Stimulated activated CD8-positive, alpha-beta memory T cell treated with anti-CD3 and anti-CD28 coated beads, Interleukin-12 subunit alpha, Interleukin-12 subunit beta, amount 100 ng/mL, for 4 hours (primary cell): ENCODE measurements around the gene DTNA.
"Not testable (repeated sequence)": the region's sequence is repeated elsewhere in the genome, so short reads cannot be mapped to it uniquely, and the experiment has no call there.

Source experiments
- DNase-seq: peaks from one replicate; pipeline ENCODE4 v3.0.0-alpha.2; 2020; ENCODE audit warnings: low read depth

Gene DTNA

DNA sequence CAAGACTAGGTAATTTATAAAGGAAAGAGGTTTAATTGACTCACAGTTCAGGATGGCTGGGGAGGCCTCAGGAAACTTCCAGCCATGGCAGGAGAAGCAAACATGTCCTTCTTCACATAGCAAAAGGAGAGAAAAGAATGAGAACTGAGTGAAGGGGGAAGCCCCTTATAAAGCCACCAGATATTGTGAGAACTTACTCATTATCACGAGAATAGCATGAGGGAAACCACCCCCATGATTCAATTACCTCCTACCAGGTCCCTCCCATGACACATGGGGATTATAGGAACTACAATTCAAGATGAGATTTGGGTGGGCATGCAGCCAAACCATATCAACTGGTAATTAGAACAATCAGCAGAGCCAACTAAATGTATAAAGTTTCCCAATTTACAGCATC lies 196.9 kb downstream of the DTNA start:
- not testable (repeated sequence) for DNase-seq

DNA sequence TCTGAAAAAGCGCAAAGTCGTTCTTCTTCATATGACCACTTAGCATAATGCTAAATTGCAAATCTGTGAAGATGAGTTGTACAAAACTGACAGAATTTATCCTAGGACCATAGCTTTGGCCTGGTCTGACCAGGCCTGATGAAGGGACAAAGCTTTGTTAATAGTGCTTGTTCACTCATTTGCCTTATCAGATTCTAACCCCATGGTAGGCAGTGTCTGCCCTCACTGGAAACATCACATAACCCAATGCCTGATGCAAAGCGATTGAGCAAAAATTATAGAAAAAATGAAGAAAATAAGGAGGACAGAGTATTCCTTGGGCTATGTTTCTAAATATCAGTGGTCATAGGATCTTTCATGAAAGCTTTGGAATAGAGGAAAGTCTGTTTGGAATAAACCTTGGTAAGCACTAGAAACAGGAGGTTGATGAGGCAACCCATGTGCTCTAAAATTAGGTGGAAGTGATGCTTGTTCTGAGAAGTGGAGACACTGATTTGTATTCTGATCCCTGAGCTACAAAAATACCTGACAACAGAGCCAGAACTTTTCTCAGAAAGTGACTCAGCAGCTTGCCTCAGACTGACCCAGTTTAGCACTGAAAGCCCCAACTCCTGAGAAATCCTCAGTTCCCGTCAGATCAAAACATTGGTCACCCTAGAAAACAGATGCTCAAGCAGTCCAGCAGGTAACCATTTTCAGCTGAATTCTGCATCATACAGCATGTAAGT lies 199.7 kb downstream of the DTNA start:
- no peak for DNase-seq

DNA sequence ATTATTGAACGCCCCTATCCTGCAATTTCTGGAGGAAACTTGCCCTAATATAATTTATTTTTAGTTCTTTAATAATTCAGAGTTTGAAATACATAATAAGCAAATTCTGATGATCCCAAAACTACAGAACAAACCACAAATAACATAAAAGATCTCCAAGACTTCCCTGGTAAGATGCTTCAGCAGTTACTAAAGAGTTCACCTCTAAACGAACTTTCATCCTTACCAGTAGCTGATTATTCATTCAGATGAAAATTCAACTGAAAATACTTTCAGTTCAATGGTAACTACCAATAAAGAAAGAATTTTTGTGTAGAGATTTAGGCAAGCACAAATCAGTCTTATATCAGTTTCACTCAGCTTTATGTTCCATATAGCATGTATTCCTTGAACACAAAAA lies 201.0 kb downstream of the DTNA start:
- no peak for DNase-seq

DNA sequence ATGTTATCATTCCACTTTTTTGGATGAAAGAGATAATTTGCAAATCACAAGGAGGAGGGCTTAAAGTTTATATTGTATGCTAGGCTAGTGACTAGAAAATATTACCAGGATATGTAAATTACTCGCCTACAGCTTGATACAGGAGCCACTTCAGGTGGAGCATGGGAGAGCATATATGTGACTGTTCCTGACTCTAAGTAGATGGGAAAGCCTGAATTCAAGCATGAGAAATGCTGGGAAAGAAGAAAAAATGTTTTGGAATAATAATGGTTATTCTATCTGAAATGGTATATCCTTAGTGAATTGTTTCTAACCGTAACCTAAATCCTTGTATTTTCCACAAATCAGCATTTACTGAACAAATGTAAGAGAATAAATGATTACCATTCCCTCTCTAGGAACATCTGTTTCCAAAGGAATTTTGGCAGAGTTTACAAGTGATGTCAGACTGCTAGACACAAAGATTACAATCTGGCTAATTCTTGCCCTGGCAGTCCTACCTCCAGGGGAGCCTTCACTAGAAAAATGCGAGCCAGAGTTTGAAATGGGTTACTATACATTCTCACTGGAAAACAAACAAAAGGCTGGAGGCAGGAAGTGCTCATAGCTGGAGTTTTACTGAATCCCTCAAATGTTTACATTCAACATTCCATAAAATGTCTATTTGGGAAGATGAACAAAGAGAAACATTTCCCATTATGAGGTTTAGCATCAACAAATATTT lies 201.7 kb downstream of the DTNA start:
- DNase-seq = no peak

DNA sequence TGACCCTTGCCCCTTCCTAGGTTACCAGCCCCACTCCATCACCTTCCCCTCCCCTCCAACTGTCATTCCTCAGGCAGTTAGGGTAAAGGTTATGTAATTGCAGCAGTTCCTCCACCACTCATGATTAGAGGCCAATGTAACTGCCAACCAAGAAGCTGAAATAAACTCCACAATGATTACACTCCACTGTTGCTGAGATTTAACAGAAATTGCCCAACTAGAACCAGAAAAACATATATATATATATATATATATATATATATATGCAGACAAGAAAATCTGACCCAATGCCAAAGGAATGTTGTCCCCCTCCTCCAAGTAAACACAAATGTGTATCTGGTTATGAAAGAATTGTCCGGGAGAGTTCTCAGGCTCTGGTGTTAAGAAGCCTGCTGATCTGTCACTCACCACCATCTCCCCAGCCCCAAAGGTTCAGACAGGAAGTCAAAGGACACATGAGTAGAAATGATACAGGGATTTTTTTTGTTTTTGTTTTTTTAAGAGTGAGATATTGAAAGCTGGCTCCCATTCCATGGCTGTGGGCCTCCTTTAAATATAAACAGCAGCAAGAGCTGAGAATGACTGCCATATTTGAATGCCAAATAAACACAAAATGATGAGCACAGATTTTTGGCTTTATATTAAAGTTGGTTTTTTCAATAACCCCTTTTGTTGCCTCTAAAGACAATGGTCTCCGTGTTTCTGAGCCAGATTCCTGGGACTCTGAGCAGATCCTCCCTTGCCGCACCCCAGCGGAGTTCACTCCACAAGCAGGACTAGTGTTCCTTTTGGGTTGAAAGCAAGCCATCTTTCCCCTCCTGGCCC lies 204.0 kb downstream of the DTNA start:
- no peak for DNase-seq

DNA sequence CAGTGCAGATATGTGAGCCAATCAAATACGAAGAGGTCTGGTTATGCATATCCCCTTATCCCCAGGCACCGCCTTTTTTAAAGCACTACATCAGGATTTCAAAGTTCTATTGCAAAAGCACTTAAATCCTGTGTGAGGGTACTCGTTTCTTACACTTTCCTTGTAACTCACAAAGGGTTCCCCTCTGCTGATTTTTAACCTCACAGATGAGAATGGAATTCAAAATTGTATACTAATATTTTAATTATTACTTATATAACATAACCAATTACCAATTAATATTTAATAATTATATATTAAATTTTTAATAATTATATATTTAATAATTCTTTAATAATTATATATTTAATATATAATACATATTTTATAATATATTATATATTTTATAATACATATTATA lies 204.9 kb downstream of the DTNA start:
- DNase-seq = no peak

DNA sequence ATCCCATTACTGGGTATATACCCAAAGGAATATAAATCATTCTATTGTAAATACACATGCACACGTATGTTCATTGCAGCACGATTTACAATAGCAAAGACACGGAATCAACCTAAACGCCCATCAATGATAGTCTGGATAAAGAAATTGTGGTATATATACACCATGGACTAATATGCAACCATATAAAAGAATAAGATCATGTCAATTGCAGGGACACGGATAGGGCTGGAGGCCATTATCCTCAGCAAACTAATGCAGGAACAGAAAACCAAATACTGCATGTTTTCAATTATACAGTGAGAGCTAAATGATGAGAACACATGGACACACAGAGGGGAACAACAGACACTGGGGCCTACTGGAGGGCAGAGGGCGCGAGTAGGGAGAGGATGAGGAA lies 206.4 kb downstream of the DTNA start:
- DNase-seq = not testable (repeated sequence)

DNA sequence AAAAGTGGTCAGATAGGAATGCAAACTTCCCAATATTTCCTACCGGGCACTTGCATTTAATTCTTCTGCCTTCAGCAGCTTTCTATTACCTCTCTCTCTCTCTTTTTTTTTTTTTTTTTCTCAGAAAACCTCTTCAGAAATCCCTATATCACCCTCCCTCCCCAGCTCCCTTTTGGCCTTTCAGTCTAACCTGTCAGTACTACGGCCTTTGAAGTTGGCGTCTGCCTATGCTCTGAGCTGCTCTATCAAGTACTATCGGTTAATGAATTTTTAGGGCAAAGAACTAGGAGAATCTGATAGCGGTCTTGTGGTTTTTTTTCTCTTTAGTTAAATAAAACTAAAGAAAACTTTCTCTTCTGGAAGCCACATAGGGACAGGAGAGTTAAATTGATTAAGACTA lies 208.8 kb downstream of the DTNA start:
- DNase-seq = no peak

DNA sequence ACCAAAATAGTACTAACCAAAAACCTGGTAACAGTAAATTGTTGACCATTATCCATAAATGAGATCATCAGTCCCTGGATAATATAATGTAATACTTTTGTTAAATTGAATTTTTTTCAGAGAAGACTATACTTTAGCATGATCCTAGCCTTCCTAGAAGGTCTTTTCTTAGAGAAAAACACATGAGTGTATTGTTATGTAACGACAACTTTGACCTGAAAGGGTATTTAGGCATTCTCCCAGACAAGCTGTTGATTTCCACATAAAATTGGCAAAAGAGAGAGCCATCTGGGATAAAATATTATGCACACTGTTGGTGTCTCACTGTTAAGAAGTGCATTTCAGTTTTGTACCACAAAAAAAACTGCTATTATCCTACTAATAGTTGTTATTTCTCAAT lies 211.1 kb downstream of the DTNA start:
- DNase-seq = no peak

DNA sequence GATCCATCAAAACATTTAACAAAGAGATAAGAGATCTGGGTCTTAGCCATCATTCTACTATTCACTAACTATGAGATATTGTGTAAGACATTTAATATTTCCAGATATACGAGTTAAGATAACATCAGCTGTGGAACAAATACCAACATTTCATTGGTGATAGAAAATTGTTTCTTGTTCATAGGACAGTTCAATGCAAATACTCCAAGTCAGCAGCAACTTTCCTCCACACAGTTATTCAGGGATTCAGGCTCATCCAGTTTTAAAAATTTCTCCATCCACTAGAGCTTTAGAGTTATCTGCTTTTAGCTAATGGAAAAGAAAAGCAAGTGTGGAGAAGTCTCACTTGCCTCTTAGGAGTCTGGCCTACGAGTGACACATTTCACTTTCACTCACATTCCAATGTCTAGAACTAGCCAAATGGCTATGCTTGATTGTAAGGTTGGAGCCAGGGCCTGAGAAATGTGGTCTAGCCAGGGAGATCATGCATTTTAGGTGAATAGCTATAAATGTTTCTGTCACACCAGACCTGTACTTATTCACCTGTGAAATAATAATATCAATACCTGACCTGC lies 211.8 kb downstream of the DTNA start:
- no peak for DNase-seq

DNA sequence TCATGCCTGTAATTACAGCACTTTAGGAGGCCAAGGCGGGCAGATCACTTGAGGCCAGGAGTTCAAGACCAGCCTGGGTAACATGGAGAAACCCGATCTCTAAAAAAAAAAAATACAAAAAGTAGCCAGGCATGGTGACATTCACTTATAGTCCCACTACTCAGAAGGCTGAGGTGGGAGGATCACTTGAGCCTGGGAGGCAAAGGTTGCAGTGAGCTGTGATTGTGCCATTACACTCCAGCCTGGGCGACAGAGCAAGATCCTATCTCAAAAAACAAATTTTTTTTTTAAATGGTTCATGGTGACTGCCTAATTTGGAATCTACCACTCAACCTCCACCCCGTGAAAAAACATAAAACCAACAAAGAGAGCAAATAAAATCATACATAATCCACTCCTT lies 212.5 kb downstream of the DTNA start:
- DNase-seq = not testable (repeated sequence)

DNA sequence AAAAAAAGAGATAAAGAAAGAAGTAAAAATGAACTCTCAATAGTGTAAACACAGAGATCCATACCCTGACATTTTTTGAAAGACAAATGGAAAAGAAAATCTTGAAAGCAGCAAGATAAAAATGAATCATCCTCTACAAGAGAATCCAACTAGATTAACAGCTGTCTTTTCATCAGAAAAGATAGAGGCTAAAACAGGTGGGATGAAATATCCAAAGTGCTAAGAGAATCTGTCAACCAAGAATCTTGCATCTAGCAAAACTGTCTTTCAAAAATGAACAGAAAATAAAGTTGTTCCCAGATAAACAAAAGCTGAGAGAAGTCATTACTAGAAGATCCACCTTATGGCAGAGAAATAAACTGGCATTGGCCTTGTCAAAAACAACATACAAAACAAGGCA lies 213.8 kb downstream of the DTNA start:
- no peak for DNase-seq

DNA sequence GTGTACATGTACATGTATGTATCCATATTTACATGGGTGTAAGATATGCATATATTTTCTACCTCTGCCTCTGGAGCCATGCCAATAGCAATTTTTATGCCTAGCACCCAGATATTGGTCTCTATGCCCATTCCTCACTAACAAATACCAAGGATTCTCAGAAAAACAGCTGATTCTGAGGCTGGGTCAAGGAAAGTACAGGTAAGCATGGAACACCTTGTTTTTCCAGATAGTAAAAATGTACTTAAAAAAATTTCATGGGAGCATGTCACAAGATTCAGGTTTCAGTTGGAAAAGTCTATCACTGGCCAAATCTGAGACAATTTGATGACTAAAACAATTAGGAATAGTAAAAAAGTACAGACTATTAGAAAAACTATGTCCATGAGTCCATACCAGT lies 216.6 kb downstream of the DTNA start:
- no peak for DNase-seq

DNA sequence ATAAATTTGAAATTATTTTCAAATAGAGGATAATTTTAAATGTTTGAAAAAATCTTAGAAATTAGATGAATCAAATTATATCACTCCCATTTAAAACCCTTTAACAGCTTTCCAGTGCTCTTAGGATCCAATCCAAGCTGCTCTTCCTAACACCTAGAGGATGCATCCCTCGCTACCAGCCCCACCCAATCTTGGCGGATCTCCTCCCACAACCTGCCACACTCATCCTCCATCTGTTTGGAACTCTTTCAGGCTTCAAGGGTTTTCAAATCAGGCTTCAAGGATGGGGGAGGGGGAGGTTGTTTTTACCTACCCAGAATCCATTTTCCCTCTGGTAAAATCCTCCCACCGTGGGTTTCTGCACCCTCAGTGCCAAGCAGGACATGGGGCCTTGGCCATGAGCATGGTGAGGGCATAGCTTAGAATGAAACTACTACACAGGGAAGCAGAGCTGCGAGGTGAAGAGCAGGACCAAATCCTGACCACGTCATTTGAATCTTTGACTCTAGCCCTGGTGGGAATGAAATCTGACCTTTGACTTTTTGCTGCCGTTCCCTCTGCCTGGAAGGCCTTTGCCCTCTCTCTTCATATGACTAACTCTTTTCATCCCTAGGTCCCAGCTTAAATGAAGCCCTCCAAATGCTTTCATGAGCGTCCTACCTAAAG lies 218.1 kb downstream of the DTNA start:
- DNase-seq = no peak

DNA sequence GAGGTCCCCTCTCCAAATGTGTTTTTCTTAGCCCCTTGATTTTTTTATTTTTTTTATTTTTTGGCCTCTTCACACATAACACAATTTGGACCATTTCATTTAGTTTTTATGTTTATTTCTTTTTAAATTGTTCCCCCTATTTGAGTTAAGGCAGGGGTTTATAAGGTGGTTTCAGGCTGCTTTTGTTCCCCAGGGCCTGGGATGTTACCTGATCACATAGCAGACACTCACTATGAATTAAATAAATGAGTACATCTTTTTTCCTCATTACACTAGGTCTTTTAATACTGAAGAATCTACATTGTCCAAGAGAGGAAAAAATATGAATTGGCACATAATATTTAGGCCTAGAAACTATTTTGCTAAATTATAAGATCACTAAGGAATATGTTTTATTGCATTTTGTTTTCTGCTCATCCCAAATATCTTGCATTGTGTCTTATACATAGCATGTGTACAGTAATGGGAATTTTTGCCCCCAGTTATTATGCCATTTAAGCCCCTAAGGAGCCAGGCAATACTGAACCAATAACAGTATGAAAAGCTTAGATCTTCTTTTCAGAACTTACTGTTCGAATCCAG lies 218.7 kb downstream of the DTNA start:
- DNase-seq = no peak

DNA sequence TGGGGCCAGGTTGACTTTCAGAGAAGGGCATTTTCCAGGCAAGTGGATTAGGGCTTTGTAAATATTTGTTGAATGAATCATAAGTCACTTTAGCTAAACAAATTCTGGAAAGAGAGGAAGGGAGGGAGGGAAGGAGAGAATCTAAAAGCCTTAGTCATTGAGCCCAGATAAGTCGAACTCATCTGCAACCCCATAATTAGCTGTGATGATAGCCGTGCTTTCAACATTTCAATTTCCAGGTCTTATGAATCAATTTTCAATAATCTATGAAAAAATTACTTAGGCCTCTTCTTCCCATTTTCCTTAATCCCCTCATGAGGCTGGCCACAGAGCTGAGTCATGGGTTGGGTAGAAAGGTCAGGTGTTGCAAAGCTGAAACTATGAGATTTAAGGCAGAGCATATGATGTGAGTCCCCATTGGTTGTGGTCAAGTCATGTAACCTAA lies 219.3 kb downstream of the DTNA start:
- DNase-seq = no peak

DNA sequence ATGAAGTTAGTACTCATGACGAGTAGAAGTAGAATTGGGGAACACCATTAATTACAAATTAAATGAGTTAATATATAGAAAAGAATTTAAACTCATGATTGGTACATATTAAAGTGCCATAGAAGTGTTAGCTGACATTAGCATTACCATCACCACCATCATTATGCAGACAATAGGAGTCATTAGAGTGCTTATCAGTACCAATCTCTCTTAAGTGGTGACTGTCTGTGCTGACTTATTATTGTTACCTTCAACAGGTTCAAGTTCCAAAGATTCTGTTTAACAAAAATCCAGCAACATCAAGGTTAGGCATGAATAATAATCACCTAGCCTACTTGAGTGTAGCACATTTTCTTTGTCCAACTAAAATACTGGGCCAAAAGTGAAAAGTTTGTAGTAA lies 222.3 kb downstream of the DTNA start:
- DNase-seq = no peak

DNA sequence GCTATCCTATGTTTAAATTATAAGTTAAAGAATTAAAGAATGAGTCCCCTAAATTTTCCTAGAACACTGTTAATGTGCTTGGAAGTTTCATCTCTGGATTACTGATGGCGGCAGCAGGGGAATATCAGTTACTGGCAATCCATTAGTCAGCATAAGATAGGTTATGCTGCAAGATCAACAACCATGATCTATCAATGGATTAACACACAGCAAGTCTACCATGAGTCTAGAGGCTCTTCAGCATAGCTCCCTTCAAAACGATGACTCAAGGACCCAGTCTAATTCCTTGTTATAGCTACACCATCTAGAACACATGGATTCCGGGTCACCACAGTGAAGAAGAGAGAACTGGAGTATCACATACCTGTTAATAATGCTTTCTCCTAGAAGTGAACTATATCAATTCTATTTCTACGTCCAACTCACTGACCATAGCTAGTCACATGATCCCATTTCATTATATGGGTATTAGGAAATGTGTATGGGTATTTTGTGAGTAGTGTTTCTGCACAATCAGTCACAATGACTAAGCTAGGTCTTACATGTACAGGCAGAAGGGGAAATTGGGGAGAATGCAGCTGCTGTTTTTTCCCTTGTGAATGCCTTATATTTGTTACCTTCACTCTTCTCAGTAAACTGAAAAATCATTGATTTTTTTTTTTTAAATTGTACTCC lies 222.8 kb downstream of the DTNA start:
- no peak for DNase-seq

DNA sequence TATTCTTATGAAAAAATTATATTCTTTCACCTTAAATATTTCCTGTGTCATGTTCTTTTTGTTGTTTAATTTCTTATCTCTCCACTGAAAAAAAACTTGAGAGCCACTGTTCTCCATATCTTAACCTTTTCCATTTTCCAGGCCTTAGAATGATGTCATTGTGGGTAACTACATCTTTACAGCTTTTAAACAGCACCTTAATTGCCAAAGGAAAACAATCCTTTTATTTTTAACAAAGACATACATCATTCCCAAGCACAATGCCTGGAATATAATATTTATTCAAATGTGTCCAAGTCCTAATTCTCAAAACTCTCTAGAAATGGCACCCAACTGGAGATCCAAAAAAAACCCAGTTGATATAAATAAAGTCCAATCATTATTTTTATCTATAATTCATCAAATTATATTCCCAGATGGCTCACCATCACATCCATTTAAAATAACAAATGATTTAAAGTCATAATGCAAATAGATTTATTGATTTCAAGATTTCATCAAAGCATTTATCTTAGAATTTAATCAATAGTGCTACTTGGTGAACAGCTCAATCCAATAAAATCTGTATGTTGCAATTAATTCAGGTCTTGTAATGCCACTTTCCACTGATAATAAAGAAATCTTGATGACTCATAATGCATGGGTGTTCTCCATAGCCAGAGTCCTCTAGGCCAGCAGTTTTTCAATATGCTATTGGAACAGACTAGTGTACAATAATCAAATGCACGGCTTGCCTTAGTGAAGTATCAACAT lies 224.0 kb downstream of the DTNA start:
- no peak for DNase-seq

DNA sequence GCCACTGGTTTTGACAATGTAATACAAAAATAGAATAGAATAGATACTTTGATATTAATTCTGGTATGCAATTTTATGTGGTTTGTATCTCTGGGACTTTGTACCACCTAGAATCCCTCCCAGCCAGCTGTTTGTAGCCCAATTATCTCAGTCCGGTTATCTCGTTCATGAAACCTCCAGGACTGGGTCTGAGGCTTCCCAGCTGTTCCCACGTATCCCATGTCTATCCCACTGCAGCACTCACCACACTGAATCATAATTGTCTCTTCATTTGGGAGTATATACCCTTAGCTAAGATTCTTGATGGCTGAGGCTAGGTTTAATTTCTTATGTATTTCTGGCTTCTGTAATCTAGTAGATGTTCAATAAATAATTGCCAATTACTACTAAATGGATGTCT lies 226.7 kb downstream of the DTNA start:
- DNase-seq = no peak
